GM12865 (cell line): Measurements from ENCODE around the gene DTNB.
"Not testable (repeated sequence)": the region's sequence is repeated elsewhere in the genome, so short reads cannot be mapped to it uniquely, and the experiment has no call there.

Source experiments
- DNase-seq: peaks from one replicate; pipeline ENCODE4 v3.0.0; 2010; ENCODE audit warnings: low read depth
- H3K4me3 ChIP-seq: 2 replicates; pipeline ENCODE4 v1.5.1; 2011; ENCODE audit warnings: mild to moderate bottlenecking, low read depth, low read length, control low read depth
- TF ChIP-seq, protein P1 (sequence below): IDR thresholded peaks from 2 replicates; pipeline ENCODE4 v1.5.1; 2011; ENCODE audit warnings: low read length, control low read depth, low read depth, inconsistent platforms; ENCODE audit not compliant: insufficient read depth; ENCODE audit errors: missing control alignments

The DTNB gene

GRCh38 chr2:25639131-25639530 is 34.2 kb downstream of the DTNB start:
- TF ChIP-seq, protein P1, sequence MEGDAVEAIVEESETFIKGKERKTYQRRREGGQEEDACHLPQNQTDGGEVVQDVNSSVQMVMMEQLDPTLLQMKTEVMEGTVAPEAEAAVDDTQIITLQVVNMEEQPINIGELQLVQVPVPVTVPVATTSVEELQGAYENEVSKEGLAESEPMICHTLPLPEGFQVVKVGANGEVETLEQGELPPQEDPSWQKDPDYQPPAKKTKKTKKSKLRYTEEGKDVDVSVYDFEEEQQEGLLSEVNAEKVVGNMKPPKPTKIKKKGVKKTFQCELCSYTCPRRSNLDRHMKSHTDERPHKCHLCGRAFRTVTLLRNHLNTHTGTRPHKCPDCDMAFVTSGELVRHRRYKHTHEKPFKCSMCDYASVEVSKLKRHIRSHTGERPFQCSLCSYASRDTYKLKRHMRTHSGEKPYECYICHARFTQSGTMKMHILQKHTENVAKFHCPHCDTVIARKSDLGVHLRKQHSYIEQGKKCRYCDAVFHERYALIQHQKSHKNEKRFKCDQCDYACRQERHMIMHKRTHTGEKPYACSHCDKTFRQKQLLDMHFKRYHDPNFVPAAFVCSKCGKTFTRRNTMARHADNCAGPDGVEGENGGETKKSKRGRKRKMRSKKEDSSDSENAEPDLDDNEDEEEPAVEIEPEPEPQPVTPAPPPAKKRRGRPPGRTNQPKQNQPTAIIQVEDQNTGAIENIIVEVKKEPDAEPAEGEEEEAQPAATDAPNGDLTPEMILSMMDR: no peak

GRCh38 chr2:25635797-25636196 is 37.6 kb downstream of the DTNB start:
- TF ChIP-seq, protein P1: no peak
- DNase-seq: no peak
- no peak overlapping the region for H3K4me3 ChIP-seq

More at GRCh38 chr2:25639131-25639530, 34.2 kb downstream of the DTNB start:
- no peak for DNase-seq
- H3K4me3 ChIP-seq: no peak overlapping the region

GRCh38 chr2:25633801-25634200 is 39.6 kb downstream of the DTNB start:
- H3K4me3 ChIP-seq, DNase-seq: not testable (repeated sequence)

DNA sequence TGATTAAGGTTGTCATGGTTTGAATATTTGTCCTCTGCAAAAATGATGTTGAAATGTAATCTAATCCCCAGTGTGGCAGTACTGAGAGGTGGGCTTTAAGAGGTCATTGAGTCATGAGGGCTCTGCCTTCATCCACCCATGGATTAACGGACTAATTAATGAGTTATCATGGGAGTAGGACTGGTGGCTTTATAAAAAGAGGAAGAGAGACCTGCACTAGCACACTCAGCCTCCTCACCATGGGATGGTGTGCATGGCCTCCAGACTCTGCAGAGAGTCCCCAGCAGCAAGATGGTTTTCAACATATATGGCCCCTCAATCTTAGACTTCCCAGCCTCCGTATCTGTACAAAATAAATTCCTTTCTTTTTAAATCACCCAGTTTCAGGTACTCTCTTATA is 41.0 kb downstream of the DTNB start:
- H3K4me3 ChIP-seq: no peak overlapping the region
- DNase-seq: no peak
- TF ChIP-seq, protein P1: no peak

GRCh38 chr2:25624635-25625034 is 48.7 kb downstream of the DTNB start:
- H3K4me3 ChIP-seq: no peak overlapping the region
- TF ChIP-seq, protein P1: no peak
- DNase-seq: no peak

- H3K4me3 ChIP-seq: no peak overlapping the region
- TF ChIP-seq, protein P1: no peak
- DNase-seq: no peak
These were observed 50.0 kb downstream of the DTNB start for GRCh38 chr2:25623361-25623760.

- TF ChIP-seq, protein P1: no peak
These were observed 52.7 kb downstream of the DTNB start for GRCh38 chr2:25620711-25621110.

GRCh38 chr2:25620077-25620476 is 53.3 kb downstream of the DTNB start:
- TF ChIP-seq, protein P1: no peak
- DNase-seq: no peak
- no peak overlapping the region for H3K4me3 ChIP-seq

More at GRCh38 chr2:25620711-25621110, 52.7 kb downstream of the DTNB start:
- no peak for DNase-seq
- no peak overlapping the region for H3K4me3 ChIP-seq
